GM20000 (cell line): ENCODE data around the gene BAZ2B.

Experiments used
- DNase-seq: peaks from one replicate; pipeline ENCODE4 v3.0.0; 2012; ENCODE audit warnings: low spot score
- CTCF ChIP-seq: IDR thresholded peaks from 2 replicates; pipeline ENCODE4 v1.5.1; 2012; ENCODE audit warnings: mild to moderate bottlenecking, control low read depth; ENCODE audit errors: extremely low read depth, missing control alignments

Gene BAZ2B

GRCh38 chr2:159561242-159561641, 55.1 kb downstream of the BAZ2B start:
- TF ChIP-seq CTCF, result no peak
- no peak for DNase-seq

DNA sequence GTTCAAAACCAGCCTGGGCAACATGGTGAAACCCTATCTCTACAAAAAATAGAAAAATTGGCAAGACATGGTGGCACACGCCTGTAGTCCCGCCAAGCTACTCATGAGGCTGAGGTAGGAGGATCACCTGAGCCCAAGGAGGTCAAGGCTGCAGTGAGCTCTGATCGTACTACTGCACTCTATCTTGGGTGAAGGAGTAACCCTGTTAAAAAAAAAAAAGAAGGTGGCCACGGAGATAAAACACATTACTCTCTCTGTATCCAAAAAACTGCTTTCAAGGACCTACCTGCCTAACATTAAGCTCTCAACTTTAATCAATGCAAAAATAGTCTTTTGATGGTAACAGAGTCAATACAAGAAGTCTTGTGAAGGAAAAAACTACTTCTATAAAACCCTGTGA, 57.3 kb downstream of the BAZ2B start:
- TF ChIP-seq CTCF, result no peak
- DNase-seq, result no peak

DNA sequence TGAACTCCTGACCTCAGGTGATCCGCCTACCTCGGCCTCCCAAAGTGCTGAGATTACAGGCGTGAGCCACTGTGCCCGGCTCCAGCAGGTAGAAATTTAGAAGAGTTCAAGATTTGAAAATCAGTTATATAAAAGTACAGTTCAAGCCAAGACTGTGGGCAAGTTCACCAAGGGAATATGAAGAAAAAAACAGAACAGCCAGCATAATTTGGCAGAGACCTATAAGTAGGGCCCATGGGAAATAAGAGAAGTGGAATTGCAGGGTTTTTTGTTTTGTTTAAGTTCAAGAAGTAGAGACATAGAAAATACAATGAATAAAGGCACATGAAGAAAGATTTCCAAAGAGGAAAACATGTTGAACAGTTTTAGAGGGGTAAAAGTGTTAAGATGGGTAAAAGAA, 57.9 kb downstream of the BAZ2B start:
- DNase-seq, result no peak
- TF ChIP-seq CTCF, result no peak

GRCh38 chr2:159557437-159558034, 58.8 kb downstream of the BAZ2B start:
- TF ChIP-seq CTCF, result no peak
- DNase-seq, result no peak

- TF ChIP-seq CTCF, result no peak
- no peak for DNase-seq
Observed at GRCh38 chr2:159555651-159556392, 60.5 kb downstream of the BAZ2B start.

DNA sequence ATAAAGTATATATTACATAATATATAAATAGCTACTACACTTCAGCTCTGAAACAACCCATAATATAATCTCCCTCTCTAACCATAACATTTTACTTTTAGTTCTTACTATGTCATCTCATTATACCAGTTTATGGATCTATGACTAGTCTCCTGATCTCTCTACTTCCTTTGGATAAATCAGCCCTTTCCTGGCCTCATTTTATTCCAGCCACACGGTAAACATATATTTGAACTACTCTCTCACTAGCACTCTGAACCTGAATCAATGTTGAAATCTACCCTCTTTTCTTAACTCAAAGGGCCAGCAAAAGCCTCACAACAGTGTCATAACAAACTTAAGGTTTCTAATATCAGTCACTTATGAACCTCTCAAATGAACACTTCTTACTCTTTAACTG, 62.6 kb downstream of the BAZ2B start:
- no peak for TF ChIP-seq CTCF
- DNase-seq, result no peak

DNA sequence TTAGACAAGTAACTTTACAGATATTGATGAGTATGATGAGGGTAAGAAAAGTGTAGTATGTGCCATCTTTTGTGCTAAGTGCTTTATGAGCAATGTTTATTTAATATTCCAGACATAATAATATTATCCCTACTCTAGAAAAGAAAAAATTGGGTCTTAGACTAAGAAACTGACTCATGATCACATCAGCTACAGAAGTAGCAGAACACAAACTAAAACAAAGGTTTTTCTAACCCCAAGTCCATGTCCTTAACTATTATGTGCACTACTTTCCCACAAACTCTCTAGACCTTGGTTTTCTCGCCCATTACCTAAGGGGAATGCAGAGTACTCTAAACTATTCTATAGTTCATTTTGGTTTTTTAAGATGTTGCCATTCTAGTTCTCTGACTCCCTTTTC, 64.5 kb downstream of the BAZ2B start:
- TF ChIP-seq CTCF, result no peak
- no peak for DNase-seq
